ENCODE data around the gene NBPF3. TPM values are rescaled to one million over a fixed set of nuclear protein-coding genes. Genes with fewer than 3 reads are reported as not detected.

The NBPF3 gene
- total RNA-seq, 1 experiment from 2014 or later, result 15.8 TPM

DNA sequence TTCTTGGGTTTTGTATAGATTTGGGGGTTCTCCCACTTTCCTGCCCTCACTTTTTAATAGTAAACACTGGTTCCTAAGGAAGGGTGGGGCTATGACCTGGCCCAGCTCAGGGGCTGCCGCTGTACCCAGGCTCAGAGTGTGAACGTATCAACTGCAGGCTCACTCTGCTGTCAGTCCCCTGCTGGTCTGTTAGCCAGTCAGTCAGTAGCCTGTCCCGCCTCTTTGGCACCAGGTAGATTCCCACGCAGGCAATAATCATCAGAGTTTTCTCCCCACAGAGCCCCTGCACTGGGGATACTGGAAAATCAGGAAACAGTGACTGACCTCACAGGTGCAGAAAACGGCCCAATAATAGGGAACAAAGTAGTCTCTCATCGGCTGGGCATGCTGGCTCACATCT lies 54.3 kb downstream of the NBPF3 start:
- no peak overlapping the region for H2BK5ac ChIP-seq (ENCODE audit: insufficient read length, low read length)
- H2AFZ ChIP-seq (ENCODE audit: low read length), result no peak overlapping the region
- no peak overlapping the region for H3T11ph ChIP-seq (ENCODE audit: low read length)
- peaks cover 2% of the 10 kb centered on the region; the same call in 1 of the 2 replicates for H3K27me3 ChIP-seq (ENCODE audit: insufficient read depth, low read length)
- no peak overlapping the region for H3K27ac ChIP-seq (ENCODE audit: insufficient read length, low read depth, low read length)
- peaks cover 21% of the 10 kb centered on the region for H3K27me3 Mint-ChIP-seq (ENCODE audit: low read depth)
- H4K5ac ChIP-seq (ENCODE audit: insufficient read length, low read depth, low read length), result no peak overlapping the region
- TF ChIP-seq, protein P1, sequence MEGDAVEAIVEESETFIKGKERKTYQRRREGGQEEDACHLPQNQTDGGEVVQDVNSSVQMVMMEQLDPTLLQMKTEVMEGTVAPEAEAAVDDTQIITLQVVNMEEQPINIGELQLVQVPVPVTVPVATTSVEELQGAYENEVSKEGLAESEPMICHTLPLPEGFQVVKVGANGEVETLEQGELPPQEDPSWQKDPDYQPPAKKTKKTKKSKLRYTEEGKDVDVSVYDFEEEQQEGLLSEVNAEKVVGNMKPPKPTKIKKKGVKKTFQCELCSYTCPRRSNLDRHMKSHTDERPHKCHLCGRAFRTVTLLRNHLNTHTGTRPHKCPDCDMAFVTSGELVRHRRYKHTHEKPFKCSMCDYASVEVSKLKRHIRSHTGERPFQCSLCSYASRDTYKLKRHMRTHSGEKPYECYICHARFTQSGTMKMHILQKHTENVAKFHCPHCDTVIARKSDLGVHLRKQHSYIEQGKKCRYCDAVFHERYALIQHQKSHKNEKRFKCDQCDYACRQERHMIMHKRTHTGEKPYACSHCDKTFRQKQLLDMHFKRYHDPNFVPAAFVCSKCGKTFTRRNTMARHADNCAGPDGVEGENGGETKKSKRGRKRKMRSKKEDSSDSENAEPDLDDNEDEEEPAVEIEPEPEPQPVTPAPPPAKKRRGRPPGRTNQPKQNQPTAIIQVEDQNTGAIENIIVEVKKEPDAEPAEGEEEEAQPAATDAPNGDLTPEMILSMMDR (conservative IDR thresholded peaks at IDR 0.05), result no peak
- H3K9me3 ChIP-seq (ENCODE audit: control insufficient read depth, low read depth, low read length), result no peaks in the 10 kb centered on the region
- no peak overlapping the region for H4K91ac ChIP-seq (ENCODE audit: insufficient read length, low read depth, low read length)
- no peak overlapping the region for H3K18ac ChIP-seq (ENCODE audit: insufficient read length, low read depth, low read length)
- no peak overlapping the region for H3K27ac Mint-ChIP-seq
- H4K20me1 ChIP-seq (ENCODE audit: control insufficient read depth, insufficient read depth, insufficient read length), result no peaks in the 10 kb centered on the region
- no CpG with 5 or more reads among the region's 6 CpGs for whole genome bisulfite sequencing (ENCODE audit: extremely low coverage, insufficient read length, low lambda C conversion rate)
- H3K79me1 ChIP-seq (ENCODE audit: insufficient read depth, low read depth, low read length, poor library complexity, severe bottlenecking), result no peaks in the 10 kb centered on the region
- peaks cover 2% of the 10 kb centered on the region; the same call in 1 of the 2 replicates for H3K4me1 ChIP-seq (ENCODE audit: insufficient read depth, low read length)
- H3K36me3 Mint-ChIP-seq (ENCODE audit: insufficient read depth in 1 of 3, low read depth in 3 of 3), result peaks cover 0 to 8% (median 4%) of the 10 kb centered on the region in 3 experiments; a peak in 4 of 7 replicates
- no peak overlapping the region for H3K9ac ChIP-seq (ENCODE audit: extremely low read depth, insufficient read length, low read length)
- no peak overlapping the region for H4K8ac ChIP-seq (replicated peaks; ENCODE audit: insufficient read length, low read depth, low read length)
- no peak overlapping the region for H2BK20ac ChIP-seq (ENCODE audit: low read depth, low read length, poor library complexity, severe bottlenecking)
- no peak for DNase-seq
- no peak overlapping the region for H3K56ac ChIP-seq (ENCODE audit: insufficient read length, low read depth, low read length)
- H2AK5ac ChIP-seq (ENCODE audit: insufficient read length, low read length), result no peak overlapping the region
- H3K4me1 Mint-ChIP-seq, result peaks cover 16 to 32% of the 10 kb centered on the region in 2 experiments
- no peak overlapping the region for H3K14ac ChIP-seq (ENCODE audit: insufficient read depth, low read length)
- no peaks in the 10 kb centered on the region for H3K79me2 ChIP-seq (ENCODE audit: insufficient read depth, low read length)
- H3K4ac ChIP-seq (ENCODE audit: low read depth, low read length), result no peak overlapping the region
- no peaks in the 10 kb centered on the region for H3K23me2 ChIP-seq (ENCODE audit: insufficient read length, low read depth, low read length, poor library complexity, severe bottlenecking)
- H2BK12ac ChIP-seq (ENCODE audit: insufficient read length, low read depth, low read length), result no peak overlapping the region
- H3K23ac ChIP-seq (ENCODE audit: insufficient read length, low read depth, low read length), result no peak overlapping the region
- H3K4me3 Mint-ChIP-seq, result no peak overlapping the region
- no peak overlapping the region for H2BK120ac ChIP-seq (ENCODE audit: low read depth, low read length, poor library complexity, severe bottlenecking)
- H3K9me3 Mint-ChIP-seq, result peaks cover 5 to 23% of the 10 kb centered on the region in 2 experiments
- no peak overlapping the region for H3K4me2 ChIP-seq (ENCODE audit: insufficient read depth, insufficient read length, low read length)
- H2BK15ac ChIP-seq (ENCODE audit: low read depth, low read length), result no peak overlapping the region

Measured in H9 (cell line).